HEK293T (cell line): ENCODE measurements around the gene NUBP1.

Experiments used
- ARNT ChIP-seq: fragments of 450-650 bp; IDR thresholded peaks from 2 replicates; pipeline ENCODE4 v1.6.1; 2017; ENCODE audit warnings: mild to moderate bottlenecking
- BHLHE40 ChIP-seq: fragments of 450-650 bp; IDR thresholded peaks from 2 replicates; pipeline ENCODE4 v1.6.1; 2016; ENCODE audit warnings: mild to moderate bottlenecking, moderate library complexity, borderline replicate concordance
- ELF4 ChIP-seq: fragments of 450-650 bp; IDR thresholded peaks from 2 replicates; pipeline ENCODE4 v1.6.1; 2017; ENCODE audit warnings: antibody characterized with exemption
- FOXA1 ChIP-seq: fragments of 450-650 bp; IDR thresholded peaks from 2 replicates; pipeline ENCODE4 v1.6.1; 2016; ENCODE audit warnings: mild to moderate bottlenecking
- FOXK2 ChIP-seq: fragments of 450-650 bp; IDR thresholded peaks from 2 replicates; pipeline ENCODE4 v1.6.1; 2016; ENCODE audit warnings: mild to moderate bottlenecking
- FOXM1 ChIP-seq: fragments of 450-650 bp; IDR thresholded peaks from 2 replicates; pipeline ENCODE4 v1.6.1; 2017; ENCODE audit warnings: mild to moderate bottlenecking, borderline replicate concordance
- HDGF ChIP-seq: fragments of 450-650 bp; IDR thresholded peaks from 2 replicates; pipeline ENCODE4 v1.6.1; 2017; ENCODE audit warnings: antibody characterized with exemption, borderline replicate concordance
- LEF1 ChIP-seq: fragments of 450-650 bp; IDR thresholded peaks from 2 replicates; pipeline ENCODE4 v1.6.1; 2017; ENCODE audit warnings: mild to moderate bottlenecking, borderline replicate concordance
- NFRKB ChIP-seq: fragments of 450-650 bp; IDR thresholded peaks from 2 replicates; pipeline ENCODE4 v1.6.1; 2016; ENCODE audit warnings: mild to moderate bottlenecking, moderate library complexity
- SP1 ChIP-seq: fragments of 450-650 bp; IDR thresholded peaks from 2 replicates; pipeline ENCODE4 v1.6.1; 2017
- SUZ12 ChIP-seq: fragments of 450-650 bp; IDR thresholded peaks from 2 replicates; pipeline ENCODE4 v1.6.1; 2016; ENCODE audit warnings: mild to moderate bottlenecking
- TARDBP ChIP-seq: fragments of 450-650 bp; IDR thresholded peaks from 2 replicates; pipeline ENCODE4 v1.6.1; 2016
- ZNF384 ChIP-seq: fragments of 450-650 bp; IDR thresholded peaks from 2 replicates; pipeline ENCODE4 v1.6.1; 2016
- TF ChIP-seq, protein P1 (sequence below): fragments of 450-650 bp; IDR thresholded peaks from 2 replicates; pipeline ENCODE4 v1.6.1; 2016

DNA sequence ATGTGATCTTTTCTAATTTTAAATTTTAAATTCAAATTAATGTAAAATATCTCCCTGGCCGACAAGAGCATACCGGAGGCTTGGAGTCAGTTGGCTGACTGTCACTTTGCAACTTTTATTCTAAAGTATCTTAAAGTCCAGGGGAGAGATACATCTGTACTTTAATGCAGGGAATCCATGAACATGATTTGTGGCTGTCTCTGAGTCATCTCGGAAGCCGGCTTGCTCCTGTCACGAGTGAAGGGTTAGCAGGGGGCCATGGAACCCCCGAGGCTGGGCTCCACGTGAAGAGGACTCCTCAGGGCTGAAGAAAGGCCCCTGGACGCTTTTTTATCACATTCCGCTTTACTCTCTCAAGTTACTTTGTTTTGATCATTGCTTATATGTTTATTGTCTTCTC is 61.7 kb downstream of the NUBP1 start:
- TF ChIP-seq FOXM1, result no peak
- no peak for TF ChIP-seq ARNT
- no peak for TF ChIP-seq TARDBP
- TF ChIP-seq ZNF384, result no peak
- TF ChIP-seq FOXK2, result no peak
- no peak for TF ChIP-seq ELF4
- TF ChIP-seq SUZ12, result no peak
- no peak for TF ChIP-seq SP1
- TF ChIP-seq FOXA1, result no peak
- no peak for TF ChIP-seq HDGF
- TF ChIP-seq, protein P1, sequence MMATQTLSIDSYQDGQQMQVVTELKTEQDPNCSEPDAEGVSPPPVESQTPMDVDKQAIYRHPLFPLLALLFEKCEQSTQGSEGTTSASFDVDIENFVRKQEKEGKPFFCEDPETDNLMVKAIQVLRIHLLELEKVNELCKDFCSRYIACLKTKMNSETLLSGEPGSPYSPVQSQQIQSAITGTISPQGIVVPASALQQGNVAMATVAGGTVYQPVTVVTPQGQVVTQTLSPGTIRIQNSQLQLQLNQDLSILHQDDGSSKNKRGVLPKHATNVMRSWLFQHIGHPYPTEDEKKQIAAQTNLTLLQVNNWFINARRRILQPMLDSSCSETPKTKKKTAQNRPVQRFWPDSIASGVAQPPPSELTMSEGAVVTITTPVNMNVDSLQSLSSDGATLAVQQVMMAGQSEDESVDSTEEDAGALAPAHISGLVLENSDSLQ, result no peak
- no peak for TF ChIP-seq BHLHE40
- no peak for TF ChIP-seq NFRKB
- no peak for TF ChIP-seq LEF1
